ENCODE data around the gene ARNT2. TPM values are rescaled to one million over a fixed set of nuclear protein-coding genes. Genes with fewer than 3 reads are reported as not detected.

Gene ARNT2
- total and polyA plus RNA-seq, 10 of the 15 experiments (the other 5 are each of a cell fraction or from before 2014, with no cell fraction given), result 0.07 to 0.49 (median 0.09) TPM; not detected in 6

- TF ChIP-seq ZSCAN29 (IDR thresholded peaks at IDR 0.05) (no peak), FOS (IDR thresholded peaks at IDR 0.05; ENCODE audit: borderline replicate concordance, extremely low read depth, insufficient read length) (no peak), IKZF1 (conservative IDR thresholded peaks at IDR 0.05) (no peak), SIN3A (IDR thresholded peaks at IDR 0.05; ENCODE audit: low read depth, low read length) (no peak), STAT3 (IDR thresholded peaks at IDR 0.05; ENCODE audit: low read depth, low read length) (no peak), IRF4 (IDR thresholded peaks at IDR 0.05; ENCODE audit: low read depth, low read length) (no peak), IRF3 (IDR thresholded peaks at IDR 0.05) (no peak), SP1 (IDR thresholded peaks at IDR 0.05; ENCODE audit: low read depth, low read length) (no peak)
These were observed 152.6 kb downstream of the ARNT2 start (continued) for GRCh38 chr15:80556694-80557367.

- Histone ChIP-seq H3K9me3 (replicated peaks; ENCODE audit: control insufficient read depth, insufficient read depth, low read length) (no peaks in the 10 kb centered on the region), H2AFZ (ENCODE audit: control insufficient read depth, low read depth, low read length) (no peak overlapping the region), H3K4me2 (ENCODE audit: control insufficient read depth, insufficient read depth) (no peak overlapping the region), H3K4me1 (ENCODE audit: control insufficient read depth, insufficient read depth, low read length) (no peaks in the 10 kb centered on the region), H3K79me2 (ENCODE audit: control insufficient read depth, insufficient read depth, low read length) (no peaks in the 10 kb centered on the region), H3K36me3 (ENCODE audit: control insufficient read depth in 2 of 2, insufficient read depth in 2 of 2, low read length in 1 of 2) (no peaks in the 10 kb centered on the region), H3K27ac (ENCODE audit: control insufficient read depth, insufficient read depth) (no peak overlapping the region), H3K4me3 (no peak overlapping the region), H3K27me3 (replicated peaks in 1 of 2; ENCODE audit: control insufficient read depth in 2 of 2, insufficient read depth in 2 of 2, low read length in 1 of 2) (peaks cover 0 to 2% of the 10 kb centered on the region in 2 experiments; a peak in 1 of 4 replicates), H4K20me1 (ENCODE audit: control insufficient read depth, insufficient read depth) (no peaks in the 10 kb centered on the region), H3K9ac (ENCODE audit: control insufficient read depth, insufficient read depth, low read length) (no peak overlapping the region)
- BruUV-seq (replicated peaks), result no TSS peak
- intact Hi-C loops (cut with micrococcal nuclease; ENCODE audit: unreplicated experiment), result no loop called here
- no peak for FAIRE-seq
- DNase-seq (ENCODE audit: low read depth, low spot score), result no peak
- no peak for TF ChIP-seq HDGF (IDR thresholded peaks at IDR 0.05)
- RAD21 ChIA-PET (ENCODE audit: unreplicated experiment), result no interaction called here
- 21% methylated on average over 5 of the region's 5 CpGs for WGBS (ENCODE audit: insufficient coverage, insufficient replicate concordance, low lambda C conversion rate, missing lambda C conversion rate)
- in situ Hi-C loops (cut with MboI), result no loop called here
- POLR2A ChIA-PET, result no interaction called here
- ATAC-seq, result no peak
- CTCF ChIA-PET, result no interaction called here
- SMC1A ChIA-PET (ENCODE audit: uncharacterized antibody, unreplicated experiment), result interaction anchor here (2.0 kb wide), 1 partner anchor 219 kb away, joined by 4 read pairs; no protein-coding TSS in a partner anchor
These were observed 153.5 kb downstream of the ARNT2 start for GRCh38 chr15:80557441-80558234.

Data from GM12878 (cell line).